ENCODE measurements around the gene IFT81. TPM values are rescaled to one million over a fixed set of nuclear protein-coding genes. Genes with fewer than 3 reads are reported as not detected.

Gene IFT81
- total RNA-seq, 1 experiment from 2014 or later: 9.0 TPM

GRCh38 chr12:110262442-110263388, 138.6 kb downstream of the IFT81 start:
- H3K9ac ChIP-seq (ENCODE audit: low read length): no peak overlapping the region
- ATAC-seq: no peak
- peaks cover 6 to 12% of the 10 kb centered on the region in 2 experiments for H3K4me1 ChIP-seq (ENCODE audit: control insufficient read depth in 1 of 2, insufficient read depth in 2 of 2, low read length in 2 of 2)
- no peaks in the 10 kb centered on the region for H3K9me3 ChIP-seq (ENCODE audit: control insufficient read depth in 1 of 2, insufficient read depth in 1 of 2, low read depth in 1 of 2, low read length in 2 of 2)
- RAD21 ChIA-PET (ENCODE audit: low non-redundant PET in 1 of 2, low total read pairs in 2 of 2, uncharacterized antibody in 2 of 2, unreplicated experiment in 2 of 2): no interaction called here
- H3K4me2 ChIP-seq (ENCODE audit: low read length): no peak overlapping the region
- no peak overlapping the region for H2AFZ ChIP-seq (ENCODE audit: low read depth, low read length, poor library complexity, severe bottlenecking)
- H3K4me3 ChIP-seq (replicated peaks in 1 of 2; ENCODE audit: low read depth in 1 of 2, low read length in 2 of 2): no peak overlapping the region
- POLR2A ChIA-PET: no interaction called here
- no peaks in the 10 kb centered on the region for H4K20me1 ChIP-seq (ENCODE audit: insufficient read depth)
- no peak overlapping the region for H3K27ac ChIP-seq (ENCODE audit: low read depth, low read length)
- H3K27me3 ChIP-seq (ENCODE audit: insufficient read depth, low read length): no peaks in the 10 kb centered on the region
- CTCF ChIA-PET: no interaction called here
- H3K79me2 ChIP-seq (ENCODE audit: insufficient read depth, low read length): no peaks in the 10 kb centered on the region
- no peak for TF ChIP-seq ATF3 (IDR thresholded peaks at IDR 0.05)
- TF ChIP-seq FOSL1 (IDR thresholded peaks at IDR 0.05; ENCODE audit: low read depth): no peak
- no peak for DNase-seq (ENCODE audit: low read depth, low spot score)
- H3K9me2 ChIP-seq (ENCODE audit: insufficient read depth): no peaks in the 10 kb centered on the region
- intact Hi-C loops (cut with micrococcal nuclease): no loop called here
- no peaks in the 10 kb centered on the region for H3K36me3 ChIP-seq (ENCODE audit: control insufficient read depth in 1 of 2, insufficient read depth in 2 of 2, low read length in 2 of 2)
- no TSS peak for BruUV-seq (replicated peaks)

GRCh38 chr12:110266381-110266960, 142.3 kb downstream of the IFT81 start:
- RAD21 ChIA-PET (ENCODE audit: low non-redundant PET in 1 of 2, low total read pairs in 2 of 2, uncharacterized antibody in 2 of 2, unreplicated experiment in 2 of 2): no interaction called here
- H3K4me2 ChIP-seq (ENCODE audit: low read length): no peak overlapping the region
- CTCF ChIA-PET: no interaction called here
- H2AFZ ChIP-seq (ENCODE audit: low read depth, low read length, poor library complexity, severe bottlenecking): no peak overlapping the region
- no peaks in the 10 kb centered on the region for H4K20me1 ChIP-seq (ENCODE audit: insufficient read depth)
- no TSS peak for BruUV-seq (replicated peaks)
- H3K4me3 ChIP-seq (replicated peaks in 1 of 2; ENCODE audit: low read depth in 1 of 2, low read length in 2 of 2): no peak overlapping the region
- peaks cover 32 to 34% of the 10 kb centered on the region in 2 experiments for H3K4me1 ChIP-seq (ENCODE audit: control insufficient read depth in 1 of 2, insufficient read depth in 2 of 2, low read length in 2 of 2)
- H3K9me2 ChIP-seq (ENCODE audit: insufficient read depth): no peaks in the 10 kb centered on the region
- no peak overlapping the region for H3K27ac ChIP-seq (ENCODE audit: low read depth, low read length)
- no peaks in the 10 kb centered on the region for H3K27me3 ChIP-seq (ENCODE audit: insufficient read depth, low read length)
- POLR2A ChIA-PET: interaction anchor here (1.1 kb wide), 1 partner anchor 15 kb away, joined by 4 read pairs; the partner anchor contains the start of gene ATP2A2
- intact Hi-C loops (cut with micrococcal nuclease): no loop called here
- H3K9ac ChIP-seq (ENCODE audit: low read length): no peak overlapping the region
- no peak for DNase-seq (ENCODE audit: low read depth, low spot score)
- no peaks in the 10 kb centered on the region for H3K36me3 ChIP-seq (ENCODE audit: control insufficient read depth in 1 of 2, insufficient read depth in 2 of 2, low read length in 2 of 2)
- no peak for TF ChIP-seq EZH2phosphoT487 (IDR thresholded peaks at IDR 0.05; ENCODE audit: borderline replicate concordance)
- no peak for TF ChIP-seq CTCF (IDR thresholded peaks at IDR 0.05 in 2 of 3, conservative IDR thresholded peaks at IDR 0.05 in 1 of 3; ENCODE audit: borderline replicate concordance in 1 of 3, insufficient read depth in 1 of 3, low read depth in 2 of 3, low read length in 2 of 3)
- TF ChIP-seq YY1 (IDR thresholded peaks at IDR 0.05; ENCODE audit: extremely low read depth, insufficient replicate concordance, low read depth, low read length): no peak
- TF ChIP-seq SIN3A (IDR thresholded peaks at IDR 0.05; ENCODE audit: low read depth): no peak
- TF ChIP-seq POLR2A (IDR thresholded peaks at IDR 0.05; ENCODE audit: borderline replicate concordance, extremely low read depth, insufficient read depth, insufficient read length): no peak
- no peak for ATAC-seq
- H3K79me2 ChIP-seq (ENCODE audit: insufficient read depth, low read length): no peaks in the 10 kb centered on the region
- no peaks in the 10 kb centered on the region for H3K9me3 ChIP-seq (ENCODE audit: control insufficient read depth in 1 of 2, insufficient read depth in 1 of 2, low read depth in 1 of 2, low read length in 2 of 2)

Measured in HCT116 (cell line).